Smooth muscle cell (in vitro differentiated cells): Measurements from ENCODE around the gene LIX1. TPM values are rescaled to one million over a fixed set of nuclear protein-coding genes. Genes with fewer than 3 reads are reported as not detected.

Experiments used
- DNase-seq: peaks from one replicate; lab custom pipeline; 2025; ENCODE audit not compliant: unreplicated experiment; lab: John Stamatoyannopoulos, UW
- H2AFZ ChIP-seq: fragments of 200-600 bp; sonication (generic); 2 replicates; pipeline ENCODE4 v1.6.0; 2016; ENCODE audit warnings: antibody characterized with exemption, low read depth, mild to moderate bottlenecking
- H3F3A ChIP-seq: fragments of 200-600 bp; sonication (generic); 2 replicates; pipeline ENCODE4 v1.6.0; 2017; ENCODE audit warnings: antibody characterized with exemption, low read depth
- H3K27ac ChIP-seq: fragments of 200-600 bp; sonication (generic); 2 replicates; pipeline ENCODE4 v1.5.1; 2016; ENCODE audit warnings: low read depth, mild to moderate bottlenecking
- H3K27me3 ChIP-seq: fragments of 200-600 bp; sonication (generic); 2 replicates; pipeline ENCODE4 v1.6.1; 2016; ENCODE audit warnings: low read depth, mild to moderate bottlenecking
- H3K36me3 ChIP-seq: fragments of 200-600 bp; sonication (generic); 2 replicates; pipeline ENCODE4 v1.5.1; 2016; ENCODE audit warnings: low read depth
- H3K4me1 ChIP-seq: fragments of 200-600 bp; sonication (generic); 2 replicates; pipeline ENCODE4 v1.5.1; 2016; ENCODE audit warnings: low read depth
- H3K4me2 ChIP-seq: fragments of 200-600 bp; sonication (generic); 2 replicates; pipeline ENCODE4 v1.6.0; 2016; ENCODE audit warnings: mild to moderate bottlenecking
- H3K4me3 ChIP-seq: fragments of 200-600 bp; sonication (generic); 2 replicates; pipeline ENCODE4 v1.5.1; 2016; ENCODE audit warnings: mild to moderate bottlenecking
- H3K79me2 ChIP-seq: fragments of 200-600 bp; sonication (generic); 2 replicates; pipeline ENCODE4 v1.6.0; 2016; ENCODE audit warnings: low read depth, mild to moderate bottlenecking
- H3K9ac ChIP-seq: fragments of 200-600 bp; sonication (generic); 2 replicates; pipeline ENCODE4 v1.6.0; 2016; ENCODE audit warnings: low read depth
- H3K9me3 ChIP-seq: fragments of 200-600 bp; sonication (generic); replicated peaks from 2 replicates; pipeline ENCODE4 v1.5.1; 2016; ENCODE audit warnings: low read depth
- H4K20me1 ChIP-seq: fragments of 200-600 bp; sonication (generic); 2 replicates; pipeline ENCODE4 v1.6.0; 2016; ENCODE audit warnings: low read depth
- WGBS: methylation state at CpG from one replicate; pipeline ENCODE4 v1.1.7; 2016; ENCODE audit warnings: low lambda C conversion rate; 5-methylcytosine and 5-hydroxymethylcytosine counted together
- polyA plus RNA-seq: library from polyadenylated mRNA; unstranded; fragments of >200 nt; fragmentation: Nextera tagmentation; extraction: Ambion mirVana; gene quantifications from 2 replicates; pipeline ENCODE4 v1.2.1, GENCODE V29; 2016
- total RNA-seq: library from RNA; depleted of rRNA; stranded (reverse); fragments of >200 nt; gene quantifications from 2 replicates; pipeline ENCODE4 v1.2.3, GENCODE V29; 2014
- TF ChIP-seq, protein P1 (sequence below): fragments of 200-600 bp; sonication (generic); IDR thresholded peaks from 2 replicates; pipeline ENCODE4 v1.5.1; 2017; ENCODE audit warnings: borderline replicate concordance, mild to moderate bottlenecking, antibody characterized with exemption; ENCODE audit not compliant: insufficient read depth, poor library complexity, severe bottlenecking

Gene LIX1
- total and polyA plus RNA-seq, 2 experiments from 2014 or later, result 20.1 to 21.8 TPM

DNA sequence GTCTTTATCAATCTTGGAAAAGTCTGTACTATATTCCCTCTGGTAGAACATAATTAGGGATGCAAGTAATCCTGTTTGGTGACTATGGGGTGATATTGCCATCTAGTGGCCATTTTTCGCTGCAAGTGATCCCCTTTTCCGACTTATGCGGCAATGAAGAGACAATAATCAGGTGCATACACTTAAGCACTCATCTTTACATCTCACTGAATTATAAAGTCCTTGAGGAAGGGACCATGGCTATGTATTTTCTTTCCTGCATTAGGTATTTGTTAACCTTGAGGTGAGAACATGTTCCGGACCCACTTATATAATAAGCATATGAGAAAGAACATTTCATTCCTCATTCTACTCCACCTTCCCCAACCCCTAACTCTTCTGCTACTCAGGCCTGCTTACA lies 19.6 kb upstream of the LIX1 start:
- H3K27me3 ChIP-seq, result no peaks in the 10 kb centered on the region
- H3K4me2 ChIP-seq, result no peak overlapping the region
- peaks cover 8% of the 10 kb centered on the region for H3F3A ChIP-seq
- no peaks in the 10 kb centered on the region for H3K4me1 ChIP-seq
- H3K9me3 ChIP-seq, result peaks cover 12% of the 10 kb centered on the region
- H3K27ac ChIP-seq, result no peak overlapping the region
- peaks cover 6% of the 10 kb centered on the region for H3K36me3 ChIP-seq
- H3K4me3 ChIP-seq, result no peak overlapping the region
- peaks cover 10% of the 10 kb centered on the region for H4K20me1 ChIP-seq
- no peak overlapping the region for H3K9ac ChIP-seq
- TF ChIP-seq, protein P1, sequence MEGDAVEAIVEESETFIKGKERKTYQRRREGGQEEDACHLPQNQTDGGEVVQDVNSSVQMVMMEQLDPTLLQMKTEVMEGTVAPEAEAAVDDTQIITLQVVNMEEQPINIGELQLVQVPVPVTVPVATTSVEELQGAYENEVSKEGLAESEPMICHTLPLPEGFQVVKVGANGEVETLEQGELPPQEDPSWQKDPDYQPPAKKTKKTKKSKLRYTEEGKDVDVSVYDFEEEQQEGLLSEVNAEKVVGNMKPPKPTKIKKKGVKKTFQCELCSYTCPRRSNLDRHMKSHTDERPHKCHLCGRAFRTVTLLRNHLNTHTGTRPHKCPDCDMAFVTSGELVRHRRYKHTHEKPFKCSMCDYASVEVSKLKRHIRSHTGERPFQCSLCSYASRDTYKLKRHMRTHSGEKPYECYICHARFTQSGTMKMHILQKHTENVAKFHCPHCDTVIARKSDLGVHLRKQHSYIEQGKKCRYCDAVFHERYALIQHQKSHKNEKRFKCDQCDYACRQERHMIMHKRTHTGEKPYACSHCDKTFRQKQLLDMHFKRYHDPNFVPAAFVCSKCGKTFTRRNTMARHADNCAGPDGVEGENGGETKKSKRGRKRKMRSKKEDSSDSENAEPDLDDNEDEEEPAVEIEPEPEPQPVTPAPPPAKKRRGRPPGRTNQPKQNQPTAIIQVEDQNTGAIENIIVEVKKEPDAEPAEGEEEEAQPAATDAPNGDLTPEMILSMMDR, result peak; percentile 93
- H2AFZ ChIP-seq, result no peak overlapping the region
- WGBS, result 45% methylated on average over 4 of the region's 4 CpGs
- DNase-seq, result peak; percentile 0
- H3K79me2 ChIP-seq, result no peaks in the 10 kb centered on the region

- H2AFZ ChIP-seq, result no peak overlapping the region
- DNase-seq, result no peak
- H3K9ac ChIP-seq, result no peak overlapping the region
- H3K4me1 ChIP-seq, result no peaks in the 10 kb centered on the region
- peaks cover 17% of the 10 kb centered on the region for H3K9me3 ChIP-seq
- no peak overlapping the region for H3K27ac ChIP-seq
- 96% methylated on average over 2 of the region's 2 CpGs for WGBS
- H3K4me2 ChIP-seq, result no peak overlapping the region
- H4K20me1 ChIP-seq, result peaks cover 8% of the 10 kb centered on the region
- H3F3A ChIP-seq, result no peaks in the 10 kb centered on the region
- H3K36me3 ChIP-seq, result peaks cover 5% of the 10 kb centered on the region
- H3K27me3 ChIP-seq, result no peaks in the 10 kb centered on the region
- H3K4me3 ChIP-seq, result no peak overlapping the region
- H3K79me2 ChIP-seq, result no peaks in the 10 kb centered on the region
- TF ChIP-seq, protein P1, result no peak
These were observed 15.3 kb upstream of the LIX1 start for GRCh38 chr5:97157689-97158088.

- no peak overlapping the region for H3K4me3 ChIP-seq
- DNase-seq, result no peak
- no peaks in the 10 kb centered on the region for H3F3A ChIP-seq
- H2AFZ ChIP-seq, result no peak overlapping the region
- H3K4me1 ChIP-seq, result peaks cover 17% of the 10 kb centered on the region
- H3K79me2 ChIP-seq, result no peaks in the 10 kb centered on the region
- TF ChIP-seq, protein P1, result no peak
- no peaks in the 10 kb centered on the region for H3K36me3 ChIP-seq
- H3K4me2 ChIP-seq, result no peak overlapping the region
- no peaks in the 10 kb centered on the region for H3K27me3 ChIP-seq
- H4K20me1 ChIP-seq, result no peaks in the 10 kb centered on the region
- H3K9ac ChIP-seq, result no peak overlapping the region
- no peaks in the 10 kb centered on the region for H3K9me3 ChIP-seq
- no peak overlapping the region for H3K27ac ChIP-seq
- WGBS, result 92% methylated on average over 3 of the region's 3 CpGs
These were observed 9.0 kb upstream of the LIX1 start for GRCh38 chr5:97151370-97151769.

DNA sequence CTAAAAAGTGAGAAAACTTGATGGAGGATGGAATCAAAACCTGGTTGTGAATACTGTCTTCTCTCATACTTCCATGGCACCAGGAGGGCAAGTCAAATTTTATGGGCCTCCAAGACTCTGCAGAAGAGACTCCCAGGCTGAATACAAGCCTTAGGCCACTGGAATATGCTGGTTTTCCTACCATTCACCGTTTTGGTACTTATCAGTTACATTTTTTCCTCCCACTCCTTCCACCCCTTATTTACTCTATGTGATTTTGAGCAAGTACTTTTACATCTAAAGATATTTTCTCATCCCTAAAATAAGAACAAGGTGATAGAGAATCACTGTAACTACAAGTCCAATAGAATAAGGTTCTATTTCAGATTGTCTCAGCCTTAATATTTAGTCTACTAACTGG lies 8.0 kb upstream of the LIX1 start:
- WGBS, result 52% methylated on average over 1 of the region's 1 CpG
- no peaks in the 10 kb centered on the region for H3K36me3 ChIP-seq

More for the DNA sequence above, 8.0 kb upstream of the LIX1 start:
- Histone ChIP-seq H2AFZ (no peak overlapping the region), H3K4me2 (no peak overlapping the region), H3K79me2 (no peaks in the 10 kb centered on the region), H3K9me3 (no peaks in the 10 kb centered on the region), H3K27me3 (no peaks in the 10 kb centered on the region), H3K4me3 (no peak overlapping the region), H3K27ac (no peak overlapping the region), H3K9ac (no peak overlapping the region), H3K4me1 (peaks cover 17% of the 10 kb centered on the region), H3F3A (no peaks in the 10 kb centered on the region), H4K20me1 (no peaks in the 10 kb centered on the region)
- TF ChIP-seq, protein P1, result no peak
- no peak for DNase-seq
